HepG2 (cell line): Measurements from ENCODE around the gene KCTD6. TPM values are rescaled to one million over a fixed set of nuclear protein-coding genes. Genes with fewer than 3 reads are reported as not detected.

Source experiments
- AKAP8 ChIP-seq: sonication (generic); formaldehyde crosslinking; IDR thresholded peaks from 2 replicates; pipeline ENCODE4 v1.5.1; 2020; ENCODE audit warnings: mild to moderate bottlenecking, missing genetic modification reagents
- BHLHE40 ChIP-seq: IDR thresholded peaks from 2 replicates; pipeline ENCODE4 v1.6.1; 2011; ENCODE audit warnings: low read length, improper control_type of control experiment
- DPF2 ChIP-seq: sonication (generic); formaldehyde crosslinking; IDR thresholded peaks from 2 replicates; pipeline ENCODE4 v1.4.0; 2020; ENCODE audit warnings: mild to moderate bottlenecking, low read depth, missing genetic modification reagents, borderline replicate concordance
- GATAD2A ChIP-seq: IDR thresholded peaks from 2 replicates; pipeline ENCODE4 v1.6.1; 2016
- MTA1 ChIP-seq: sonication (generic); formaldehyde crosslinking; IDR thresholded peaks from 2 replicates; pipeline ENCODE4 v1.4.0; 2020; ENCODE audit warnings: missing genetic modification reagents, mild to moderate bottlenecking, borderline replicate concordance
- PITX1 ChIP-seq: sonication (generic); formaldehyde crosslinking; IDR thresholded peaks from 2 replicates; pipeline ENCODE4 v1.5.1; 2020; ENCODE audit warnings: mild to moderate bottlenecking, missing genetic modification reagents
- RBFOX2 ChIP-seq: fragments of 200-400 bp; formaldehyde crosslinking; IDR thresholded peaks from 2 replicates; pipeline ENCODE4 v1.6.1; 2017; ENCODE audit warnings: low read depth, mild to moderate bottlenecking, low read length
- ZIK1 ChIP-seq: sonication (generic); formaldehyde crosslinking; IDR thresholded peaks from 2 replicates; pipeline ENCODE4 v1.5.0; 2020; ENCODE audit warnings: mild to moderate bottlenecking, low read depth, missing genetic modification reagents, borderline replicate concordance
- ZNF180 ChIP-seq: sonication (generic); formaldehyde crosslinking; IDR thresholded peaks from 2 replicates; pipeline ENCODE4 v1.4.0; 2020; ENCODE audit warnings: low read depth, missing genetic modification reagents, borderline replicate concordance
- ZNF512 ChIP-seq: sonication (generic); formaldehyde crosslinking; IDR thresholded peaks from 2 replicates; pipeline ENCODE4 v1.4.0; 2020; ENCODE audit warnings: mild to moderate bottlenecking, missing genetic modification reagents
- ZNF614 ChIP-seq: IDR thresholded peaks from 2 replicates; pipeline ENCODE4 v1.6.1; 2018; ENCODE audit warnings: missing biosample characterization, missing genetic modification reagents, inconsistent platforms, borderline replicate concordance
- ZNF660 ChIP-seq: sonication (generic); formaldehyde crosslinking; IDR thresholded peaks from 2 replicates; pipeline ENCODE4 v1.5.1; 2020; ENCODE audit warnings: mild to moderate bottlenecking, low read depth, missing genetic modification reagents, borderline replicate concordance
- ZNF770 ChIP-seq: sonication (generic); formaldehyde crosslinking; IDR thresholded peaks from 2 replicates; pipeline ENCODE4 v1.5.0; 2020; ENCODE audit warnings: mild to moderate bottlenecking, missing genetic modification reagents
- ZNF816 ChIP-seq: sonication (generic); formaldehyde crosslinking; IDR thresholded peaks from 2 replicates; pipeline ENCODE4 v1.8.0; 2022; ENCODE audit warnings: missing genetic modification reagents, mild to moderate bottlenecking, borderline replicate concordance
- ZSCAN22 ChIP-seq: sonication (generic); formaldehyde crosslinking; IDR thresholded peaks from 2 replicates; pipeline ENCODE4 v1.4.0; 2020; ENCODE audit warnings: mild to moderate bottlenecking, missing genetic modification reagents
- polyA plus RNA-seq, 8 experiments: library from polyadenylated mRNA; depleted of rRNA in 3 of 8; stranded (reverse) in 7 of 8; unstranded in 1 of 8; fragments of >200 nt; fragmentation: Illumina TruSeq in 4 of 8; extraction: Trizol in 4 of 8; gene quantifications; 2 replicates each; pipeline versions ENCODE4 v1.2.1 to v1.2.3, GENCODE V29; 2011 to 2016; ENCODE audit warnings: low read depth in 4 of 8, missing spikeins in 1 of 8, mixed read lengths in 1 of 8; ENCODE audit not compliant: insufficient read depth in 1 of 8
- total RNA-seq, 5 experiments: library from RNA; depleted of rRNA; stranded (reverse); fragments of >200 nt; fragmentation: Illumina TruSeq; extraction: Trizol; gene quantifications; 2 replicates each; pipeline ENCODE4 v1.2.3, GENCODE V29; 2016; ENCODE audit warnings: low read depth in 1 of 5
- TF ChIP-seq, protein P1 (sequence below): sonication (generic); formaldehyde crosslinking; IDR thresholded peaks from 2 replicates; pipeline ENCODE4 v1.4.0; 2020; ENCODE audit warnings: mild to moderate bottlenecking, missing genetic modification reagents, borderline replicate concordance
- TF ChIP-seq, protein P2 (sequence below): sonication (generic); formaldehyde crosslinking; IDR thresholded peaks from 2 replicates; pipeline ENCODE4 v1.4.0; 2020; ENCODE audit warnings: missing genetic modification reagents

KCTD6 gene
- total and polyA plus RNA-seq, 2 of the 13 experiments (the other 11 are each of a cell fraction or from before 2014, with no cell fraction given): 13.4 to 14.2 TPM

DNA sequence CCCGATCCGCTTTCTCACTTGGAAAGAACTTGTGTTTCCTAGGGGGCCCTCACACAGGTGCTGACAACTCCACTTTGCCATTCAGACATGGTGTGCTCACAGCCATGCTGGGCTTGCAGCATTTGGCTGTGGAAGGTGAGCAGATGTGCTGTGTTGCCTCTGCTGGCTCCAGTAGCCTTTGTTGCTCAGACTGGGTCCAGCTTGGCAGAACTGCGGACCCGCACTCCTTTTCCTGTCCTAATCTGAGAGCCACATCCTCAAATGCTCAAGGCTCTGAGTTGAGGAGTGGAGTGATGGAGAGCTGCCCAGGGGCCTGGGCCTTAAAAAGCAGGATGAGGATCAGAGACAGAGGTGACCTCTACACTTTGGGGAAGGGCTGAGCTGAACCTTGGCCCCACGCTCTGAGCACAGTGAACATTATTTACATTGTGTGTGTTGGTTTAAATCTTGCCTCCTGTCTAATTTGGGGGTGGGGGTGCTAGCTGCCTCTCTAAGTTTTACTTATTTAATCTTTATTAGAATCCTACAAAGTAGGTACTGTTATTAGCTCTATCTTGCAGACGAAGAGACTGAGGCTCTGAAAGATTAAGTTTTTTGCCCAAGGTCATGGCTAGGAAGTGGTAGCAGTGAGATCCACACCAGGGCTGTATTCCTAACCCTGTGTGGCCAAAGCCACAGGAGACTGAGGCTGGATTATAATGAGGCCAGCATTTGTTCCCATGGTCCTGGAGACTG lies 27.9 kb downstream of the KCTD6 start (continued):
- 0 out of 2 replicates have a peak, but pooled peaks have one; percentile 47 for TF ChIP-seq ZNF614
- no peak for TF ChIP-seq ZNF816 (CRISPR knock-in tag)
- TF ChIP-seq AKAP8 (CRISPR knock-in tag): no peak; the same call in 1 of the 2 replicates
- no peak for TF ChIP-seq ZNF660
- peak; percentile 62; the same call in 1 of the 2 replicates for TF ChIP-seq MTA1 (CRISPR knock-in tag)
- TF ChIP-seq ZSCAN22 (CRISPR knock-in tag): no peak
- TF ChIP-seq BHLHE40: no peak
- TF ChIP-seq GATAD2A (CRISPR knock-in tag): peak; percentile 80
- no peak for TF ChIP-seq ZIK1
- TF ChIP-seq RBFOX2: peak; percentile 46
- TF ChIP-seq, protein P1, sequence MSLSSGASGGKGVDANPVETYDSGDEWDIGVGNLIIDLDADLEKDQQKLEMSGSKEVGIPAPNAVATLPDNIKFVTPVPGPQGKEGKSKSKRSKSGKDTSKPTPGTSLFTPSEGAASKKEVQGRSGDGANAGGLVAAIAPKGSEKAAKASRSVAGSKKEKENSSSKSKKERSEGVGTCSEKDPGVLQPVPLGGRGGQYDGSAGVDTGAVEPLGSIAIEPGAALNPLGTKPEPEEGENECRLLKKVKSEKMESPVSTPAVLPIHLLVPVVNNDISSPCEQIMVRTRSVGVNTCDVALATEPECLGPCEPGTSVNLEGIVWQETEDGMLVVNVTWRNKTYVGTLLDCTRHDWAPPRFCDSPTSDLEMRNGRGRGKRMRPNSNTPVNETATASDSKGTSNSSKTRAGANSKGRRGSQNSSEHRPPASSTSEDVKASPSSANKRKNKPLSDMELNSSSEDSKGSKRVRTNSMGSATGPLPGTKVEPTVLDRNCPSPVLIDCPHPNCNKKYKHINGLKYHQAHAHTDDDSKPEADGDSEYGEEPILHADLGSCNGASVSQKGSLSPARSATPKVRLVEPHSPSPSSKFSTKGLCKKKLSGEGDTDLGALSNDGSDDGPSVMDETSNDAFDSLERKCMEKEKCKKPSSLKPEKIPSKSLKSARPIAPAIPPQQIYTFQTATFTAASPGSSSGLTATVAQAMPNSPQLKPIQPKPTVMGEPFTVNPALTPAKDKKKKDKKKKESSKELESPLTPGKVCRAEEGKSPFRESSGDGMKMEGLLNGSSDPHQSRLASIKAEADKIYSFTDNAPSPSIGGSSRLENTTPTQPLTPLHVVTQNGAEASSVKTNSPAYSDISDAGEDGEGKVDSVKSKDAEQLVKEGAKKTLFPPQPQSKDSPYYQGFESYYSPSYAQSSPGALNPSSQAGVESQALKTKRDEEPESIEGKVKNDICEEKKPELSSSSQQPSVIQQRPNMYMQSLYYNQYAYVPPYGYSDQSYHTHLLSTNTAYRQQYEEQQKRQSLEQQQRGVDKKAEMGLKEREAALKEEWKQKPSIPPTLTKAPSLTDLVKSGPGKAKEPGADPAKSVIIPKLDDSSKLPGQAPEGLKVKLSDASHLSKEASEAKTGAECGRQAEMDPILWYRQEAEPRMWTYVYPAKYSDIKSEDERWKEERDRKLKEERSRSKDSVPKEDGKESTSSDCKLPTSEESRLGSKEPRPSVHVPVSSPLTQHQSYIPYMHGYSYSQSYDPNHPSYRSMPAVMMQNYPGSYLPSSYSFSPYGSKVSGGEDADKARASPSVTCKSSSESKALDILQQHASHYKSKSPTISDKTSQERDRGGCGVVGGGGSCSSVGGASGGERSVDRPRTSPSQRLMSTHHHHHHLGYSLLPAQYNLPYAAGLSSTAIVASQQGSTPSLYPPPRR (CRISPR knock-in tag): no peak
- TF ChIP-seq ZNF512: no peak
- TF ChIP-seq ZNF180 (CRISPR knock-in tag): no peak
- no peak for TF ChIP-seq ZNF770 (CRISPR knock-in tag)
- peak; percentile 77 for TF ChIP-seq PITX1
- TF ChIP-seq DPF2: 0 out of 2 replicates have a peak, but pooled peaks have one; percentile 61
- TF ChIP-seq, protein P2, sequence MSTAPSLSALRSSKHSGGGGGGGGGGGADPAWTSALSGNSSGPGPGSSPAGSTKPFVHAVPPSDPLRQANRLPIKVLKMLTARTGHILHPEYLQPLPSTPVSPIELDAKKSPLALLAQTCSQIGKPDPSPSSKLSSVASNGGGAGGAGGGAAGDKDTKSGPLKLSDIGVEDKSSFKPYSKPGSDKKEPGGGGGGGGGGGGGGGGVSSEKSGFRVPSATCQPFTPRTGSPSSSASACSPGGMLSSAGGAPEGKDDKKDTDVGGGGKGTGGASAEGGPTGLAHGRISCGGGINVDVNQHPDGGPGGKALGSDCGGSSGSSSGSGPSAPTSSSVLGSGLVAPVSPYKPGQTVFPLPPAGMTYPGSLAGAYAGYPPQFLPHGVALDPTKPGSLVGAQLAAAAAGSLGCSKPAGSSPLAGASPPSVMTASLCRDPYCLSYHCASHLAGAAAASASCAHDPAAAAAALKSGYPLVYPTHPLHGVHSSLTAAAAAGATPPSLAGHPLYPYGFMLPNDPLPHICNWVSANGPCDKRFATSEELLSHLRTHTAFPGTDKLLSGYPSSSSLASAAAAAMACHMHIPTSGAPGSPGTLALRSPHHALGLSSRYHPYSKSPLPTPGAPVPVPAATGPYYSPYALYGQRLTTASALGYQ (CRISPR knock-in tag): 0 out of 2 replicates have a peak, but pooled peaks have one; percentile 23
